NCI-H345 (cell line): Measurements from ENCODE around the gene NEU2.
A peak's percentile ranks its signal among the peaks of the same experiment; 100 is the strongest.
"Not testable (repeated sequence)": the region's sequence is repeated elsewhere in the genome, so short reads cannot be mapped to it uniquely, and the experiment has no call there.

Experiments used
- DNase-seq: peaks from one replicate; lab custom pipeline; 2025; lab: John Stamatoyannopoulos, UW

The NEU2 gene

GRCh38 chr2:233034091-233034882 is 1.8 kb downstream of the NEU2 start:
- DNase-seq: no peak

GRCh38 chr2:233035426-233036161 is 3.1 kb downstream of the NEU2 start:
- DNase-seq: no peak

DNA sequence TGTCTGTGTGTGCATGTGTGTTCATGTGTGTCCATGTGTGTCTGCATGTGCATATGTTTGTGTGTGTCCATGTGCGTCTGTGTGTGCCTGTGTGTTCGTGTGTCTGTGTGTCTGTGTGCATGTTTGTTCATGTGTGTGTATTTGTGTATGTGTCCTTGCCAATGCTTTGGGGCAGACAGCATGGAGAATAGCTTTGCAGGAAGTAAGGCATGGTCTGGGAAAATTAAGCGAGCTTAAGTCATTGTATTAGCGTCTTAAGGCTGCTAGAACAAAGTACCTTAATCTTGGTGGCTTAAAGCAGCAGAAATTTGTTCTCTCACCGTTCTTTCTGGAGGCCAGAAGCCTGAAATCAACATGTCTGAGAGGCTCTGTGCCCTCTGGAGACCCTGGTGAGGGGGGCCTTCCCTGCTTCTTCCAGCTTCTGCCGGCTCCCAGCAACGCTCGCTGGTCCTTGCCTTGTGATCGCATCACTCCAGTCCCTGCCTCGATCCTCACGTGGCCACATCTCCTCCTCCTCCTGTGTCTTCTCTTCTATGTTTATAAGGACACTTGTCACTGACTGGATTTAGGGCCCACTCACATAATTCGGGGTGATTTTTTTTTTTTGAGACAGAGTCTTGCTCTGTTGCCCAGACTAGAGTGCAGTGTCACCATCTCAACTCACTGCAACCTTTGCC is 3.8 kb downstream of the NEU2 start:
- DNase-seq: no peak

- no peak for DNase-seq
Observed at GRCh38 chr2:233037078-233037477, 4.6 kb downstream of the NEU2 start.

DNA sequence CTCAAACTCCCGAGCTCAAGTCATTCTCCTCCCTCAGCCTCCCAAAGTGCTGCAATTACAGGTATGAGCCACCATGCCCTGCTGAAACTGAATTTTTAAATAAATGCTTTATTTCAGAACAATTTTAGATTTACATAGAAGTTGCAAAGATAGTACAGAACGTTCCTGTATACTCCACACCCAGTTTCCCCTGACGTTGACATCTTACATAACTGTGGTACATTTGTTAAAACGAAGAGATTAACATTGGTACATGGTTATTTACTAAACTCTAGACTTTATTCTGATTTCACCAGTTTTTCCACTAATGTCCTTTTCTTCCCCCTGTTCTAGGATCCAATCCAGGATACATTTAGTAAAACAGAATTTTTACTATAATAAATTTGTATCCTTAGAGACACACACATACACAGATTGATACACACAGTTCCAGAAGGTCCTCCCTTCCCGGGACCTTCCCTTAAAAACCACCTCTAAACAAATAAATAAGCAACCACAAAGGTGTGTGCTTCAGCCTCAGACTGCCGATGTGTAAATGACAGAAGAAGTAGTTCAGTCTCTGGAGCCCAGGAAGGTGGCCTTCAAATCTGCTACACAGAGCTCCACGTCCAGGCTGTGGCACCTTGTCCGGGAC is 6.9 kb downstream of the NEU2 start:
- no peak for DNase-seq

DNA sequence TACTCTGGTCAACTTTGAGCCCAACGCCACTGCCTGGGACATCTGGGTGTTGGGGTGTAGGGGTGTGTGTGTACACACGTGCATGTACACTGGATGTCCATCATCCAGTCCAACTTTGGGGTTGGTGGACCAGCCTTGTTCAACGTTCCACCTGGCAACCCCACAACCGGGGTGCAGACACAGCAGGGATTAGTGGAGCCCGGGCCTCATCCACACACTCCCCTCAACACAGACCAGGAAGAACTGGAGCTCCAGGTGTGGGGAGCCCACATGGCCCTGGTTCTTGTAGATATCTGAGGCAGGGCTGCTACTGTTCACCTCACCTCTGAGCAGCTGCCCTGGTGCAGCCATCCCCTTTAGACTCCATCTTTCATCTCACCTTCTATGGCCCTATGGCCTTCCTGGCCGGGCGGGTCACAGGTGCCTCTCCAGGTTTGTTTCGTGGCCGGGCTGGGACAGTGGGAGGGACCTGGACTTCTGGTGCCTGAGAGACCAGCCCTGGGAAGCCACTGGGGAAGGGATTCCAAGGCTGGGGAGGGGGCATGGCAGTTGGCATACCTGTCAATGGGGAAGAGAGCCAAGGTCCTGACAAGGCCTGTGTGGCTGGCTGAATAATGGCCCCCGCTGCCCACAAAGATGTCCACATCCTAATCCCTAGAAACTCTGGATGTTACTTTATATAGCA is 7.5 kb downstream of the NEU2 start:
- DNase-seq: no peak

- no peak for DNase-seq
Observed at GRCh38 chr2:233040571-233040970, 8.1 kb downstream of the NEU2 start.

DNA sequence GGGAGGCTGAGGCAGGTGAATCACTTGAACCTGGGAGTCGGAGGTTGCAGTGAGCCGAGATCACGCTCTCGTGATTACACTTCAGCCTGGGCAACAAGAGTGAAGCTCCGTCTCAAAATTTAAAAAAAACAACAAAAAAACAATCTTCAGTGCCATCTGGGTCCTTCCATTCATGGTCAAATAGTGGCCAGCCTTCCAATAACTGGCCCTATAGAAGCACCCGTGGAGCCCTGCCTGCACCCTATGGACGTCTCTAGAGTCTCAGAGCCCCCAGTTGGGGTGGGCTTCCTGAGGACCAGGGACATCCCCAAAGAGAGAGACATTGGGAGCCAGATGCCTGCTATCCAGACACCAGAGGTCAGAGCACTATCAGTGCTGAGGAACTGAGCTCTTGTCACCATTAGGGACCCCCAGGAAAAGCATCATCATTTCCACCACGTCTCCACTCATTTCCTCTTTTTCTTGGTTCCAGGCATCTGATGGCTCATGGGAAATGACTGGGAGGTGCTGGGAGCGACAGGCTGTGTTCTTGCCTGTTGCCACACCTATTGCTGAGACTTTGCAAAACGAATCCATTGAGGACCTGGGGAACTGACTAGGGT is 9.4 kb downstream of the NEU2 start:
- DNase-seq: no peak

DNA sequence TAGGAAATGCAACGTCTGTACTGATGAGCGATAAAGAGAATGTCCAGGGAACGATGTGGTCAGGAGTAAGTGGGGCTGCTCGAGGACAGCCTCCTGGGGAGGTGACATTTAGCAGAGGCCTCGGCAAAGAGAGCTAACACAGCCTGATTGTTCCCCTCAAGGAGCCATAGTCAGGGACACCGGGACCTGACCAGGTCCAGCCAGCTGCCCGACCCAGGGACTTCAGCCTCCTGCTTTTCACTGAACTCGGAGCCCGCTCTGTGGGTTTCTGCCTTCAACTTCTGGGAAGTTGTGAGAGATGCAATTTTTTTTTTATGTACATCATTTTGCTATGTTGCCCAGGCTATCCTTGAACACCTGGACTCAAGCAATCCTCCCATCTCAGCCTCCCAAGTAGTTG is 10.1 kb downstream of the NEU2 start:
- DNase-seq: no peak

GRCh38 chr2:233044974-233045605 is 12.6 kb downstream of the NEU2 start:
- DNase-seq: no peak

DNA sequence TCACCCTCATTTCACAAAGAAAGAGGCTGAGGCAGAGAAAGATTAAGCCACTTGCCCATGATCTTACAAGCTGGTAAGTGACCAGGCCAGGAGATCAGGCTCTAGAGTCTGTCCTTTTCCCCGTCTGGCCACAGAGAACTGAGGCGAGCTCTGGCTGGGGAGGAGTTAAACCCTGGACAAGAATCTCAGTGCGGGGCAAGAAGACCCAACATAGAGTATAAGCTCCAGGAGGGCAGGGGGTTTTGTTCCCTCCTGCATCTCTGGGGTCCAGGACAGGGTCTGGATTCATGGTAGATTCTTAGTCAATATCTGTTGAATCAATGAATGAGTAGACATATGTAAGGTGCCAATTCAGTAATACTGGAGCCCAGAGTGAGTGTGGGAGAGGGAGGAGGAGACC is 14.7 kb downstream of the NEU2 start:
- DNase-seq: no peak

DNA sequence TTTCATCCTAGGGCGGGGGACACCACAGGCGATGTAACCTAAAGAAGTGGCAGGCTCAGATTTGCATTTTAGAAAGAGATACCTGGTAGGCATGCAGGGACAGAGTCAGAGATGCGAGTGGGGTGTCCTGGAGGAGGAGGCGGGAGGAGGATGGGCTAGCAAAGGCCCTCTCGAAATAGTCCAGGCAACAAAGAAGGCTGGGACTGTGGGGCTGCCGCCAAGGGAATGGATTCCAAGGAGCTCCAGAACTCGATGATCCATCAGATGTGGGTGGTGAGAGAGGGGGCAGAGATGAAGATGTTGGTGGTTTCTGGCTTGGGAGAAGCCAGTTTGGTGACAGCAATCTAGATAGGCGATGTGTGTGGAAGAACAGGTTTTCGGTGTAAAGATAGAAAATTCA is 15.2 kb downstream of the NEU2 start:
- no peak for DNase-seq

DNA sequence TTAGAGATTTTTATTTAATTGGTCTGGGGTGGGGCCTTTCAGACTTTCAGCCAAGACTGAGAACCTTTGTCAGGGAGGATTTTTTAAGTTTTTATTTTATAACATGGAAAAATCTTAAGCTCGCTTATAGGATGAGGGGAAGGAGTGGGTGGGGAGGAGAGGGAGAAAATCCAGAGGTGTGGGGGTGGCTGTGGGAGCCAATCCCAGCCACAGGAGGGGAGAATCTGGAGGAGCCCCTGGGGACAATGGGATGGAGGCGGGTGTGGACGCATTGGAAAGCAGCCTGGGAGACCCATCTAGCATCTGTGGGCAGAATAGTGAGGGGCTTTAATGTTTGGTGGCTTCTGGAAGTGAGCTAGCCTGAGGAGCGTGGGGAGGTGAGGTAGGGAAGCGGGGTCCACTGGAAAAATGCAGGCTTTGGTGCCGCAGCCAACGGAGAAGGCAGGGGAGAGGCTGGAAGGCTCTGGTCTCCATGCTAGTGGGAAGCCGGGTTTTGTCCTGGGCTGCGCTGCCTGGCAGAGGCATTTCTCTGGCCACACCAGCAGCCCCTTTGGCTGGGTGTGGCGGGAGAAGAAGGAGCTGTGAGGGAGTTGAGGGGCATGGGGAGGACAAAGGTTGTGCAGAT is 16.2 kb downstream of the NEU2 start:
- no peak for DNase-seq

DNA sequence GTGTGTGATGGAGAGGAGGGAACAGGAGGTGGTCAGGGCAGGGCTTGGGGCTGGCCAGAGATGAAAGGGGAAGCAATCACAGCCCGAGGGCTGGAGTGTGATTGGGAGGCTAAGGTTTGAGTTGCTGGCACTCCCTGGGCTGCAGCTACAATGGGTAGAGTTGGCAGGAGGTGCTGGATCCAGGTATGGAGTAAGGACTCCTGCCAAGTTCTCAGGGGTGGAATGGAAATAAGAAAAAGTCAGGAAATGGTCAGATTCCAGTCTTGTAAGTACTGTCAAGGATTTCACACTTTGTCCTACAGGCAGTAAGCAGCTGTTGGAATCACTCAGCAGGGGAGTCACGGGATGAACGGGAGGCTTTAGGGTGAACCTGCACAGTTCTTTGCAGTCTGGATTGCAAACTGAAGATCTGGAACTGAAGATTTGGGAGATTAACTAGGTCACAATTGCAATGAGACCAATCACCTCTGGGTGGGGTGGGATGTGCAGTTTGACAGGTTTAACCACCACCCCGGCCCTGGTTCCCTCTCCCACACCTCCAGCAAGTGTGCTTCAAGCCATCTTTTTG is 16.8 kb downstream of the NEU2 start:
- no peak for DNase-seq

DNA sequence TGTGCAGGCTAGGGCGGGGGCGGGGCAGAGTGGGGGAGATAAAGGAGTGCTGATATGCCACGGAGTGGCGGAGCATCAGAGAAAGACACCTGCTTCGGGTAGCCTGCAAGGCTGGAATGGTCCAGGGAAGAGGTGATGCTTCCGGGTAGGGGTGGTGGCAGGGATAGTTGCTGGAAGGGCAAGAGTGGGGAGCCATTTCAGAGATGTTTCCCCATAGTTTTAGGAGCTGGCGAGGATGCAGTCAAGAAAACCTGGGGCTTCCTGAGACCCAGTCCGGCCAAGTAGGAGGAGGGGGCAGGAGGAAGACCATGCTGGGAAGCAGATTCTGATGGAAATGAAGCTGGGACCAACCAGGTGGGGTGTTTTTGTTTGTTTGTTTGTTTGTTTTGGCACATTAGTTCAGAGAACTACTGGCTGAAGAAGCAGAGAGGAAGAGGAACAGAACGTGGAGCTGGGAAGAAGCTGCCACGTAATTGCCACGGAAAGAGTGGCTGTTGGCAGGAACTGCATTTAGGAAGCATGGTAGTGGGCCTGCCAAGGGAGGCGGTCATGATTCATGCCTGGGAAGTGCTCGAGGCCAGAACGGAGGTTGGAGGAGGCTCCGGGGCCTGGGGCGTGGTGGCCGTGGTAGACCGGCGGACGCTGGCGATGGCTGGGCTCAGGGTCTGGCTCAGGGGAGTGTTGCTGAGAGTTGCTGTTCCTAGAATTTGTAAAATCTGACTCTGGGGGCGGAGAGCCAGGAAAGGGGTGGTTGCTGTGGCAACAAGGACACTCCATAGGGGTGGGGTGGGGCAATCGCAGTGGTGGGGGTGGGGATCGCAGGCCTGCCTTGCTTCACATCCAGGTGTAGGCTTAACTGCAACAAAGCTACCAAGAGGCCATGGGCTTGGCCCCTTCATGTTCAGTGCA is 19.0 kb downstream of the NEU2 start:
- DNase-seq: no peak

DNA sequence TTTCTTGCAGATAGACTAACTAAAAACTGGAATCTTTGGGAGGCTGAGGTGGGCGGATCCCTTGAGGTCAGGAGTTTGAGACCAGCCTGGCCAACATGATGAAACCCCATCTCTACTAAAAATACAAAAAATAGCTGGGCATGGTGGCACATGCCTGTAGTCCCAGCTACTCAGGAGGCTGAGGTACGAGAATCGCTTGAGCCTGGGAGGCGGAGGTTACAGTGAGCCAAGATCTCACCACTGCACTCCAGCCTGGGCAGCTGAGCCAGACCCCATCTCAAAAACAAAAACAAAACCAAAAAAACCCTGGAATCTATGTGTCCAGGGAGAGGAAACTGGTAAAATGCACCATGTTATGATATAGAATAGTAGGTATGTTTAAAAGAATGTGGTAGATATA is 20.0 kb downstream of the NEU2 start:
- not testable (repeated sequence) for DNase-seq

- peak; percentile 13 for DNase-seq
Observed at GRCh38 chr2:233053928-233054784, 21.7 kb downstream of the NEU2 start.

DNA sequence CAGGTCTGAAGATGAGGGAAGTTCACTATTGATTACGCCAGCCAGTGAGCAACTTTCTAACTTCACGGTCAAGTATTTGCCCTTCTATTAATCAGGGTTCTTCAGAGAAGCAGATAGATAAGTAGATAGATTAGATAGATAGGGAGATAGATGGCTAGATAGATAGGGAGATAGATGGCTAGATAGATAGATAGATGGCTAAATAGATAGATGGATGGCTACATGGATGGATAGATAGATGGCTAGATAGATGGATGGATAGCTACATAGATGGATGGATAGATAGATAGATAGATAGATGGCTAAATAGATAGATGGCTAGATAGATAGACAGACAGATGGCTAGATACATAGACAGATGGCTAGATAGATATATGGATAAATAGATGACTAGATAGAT is 22.9 kb downstream of the NEU2 start:
- DNase-seq: no peak
